Dermis microvascular lymphatic vessel endothelial cell (primary cell): Measurements from ENCODE around the gene POM121. TPM values are rescaled to one million over a fixed set of nuclear protein-coding genes. Genes with fewer than 3 reads are reported as not detected.
"Not testable (repeated sequence)": the region's sequence is repeated elsewhere in the genome, so short reads cannot be mapped to it uniquely, and the experiment has no call there.

ENCODE experiments used
- DNase-seq, 2 donors: peaks; one replicate each; pipeline versions ENCODE4 v3.0.0 to v3.0.0-alpha.2; 2010; ENCODE audit warnings: low read depth in 2 of 2
- total RNA-seq: library from RNA; depleted of rRNA; stranded (reverse); fragments of >200 nt; gene quantifications from 2 replicates; pipeline ENCODE4 v1.2.1, GENCODE V29; 2014

POM121 gene
- total RNA-seq, 1 donor from 2014 or later: 3.0 TPM

- DNase-seq: not testable (repeated sequence)
These were observed 70.6 kb downstream of the POM121 start for GRCh38 chr7:72995484-72995883.

- not testable (repeated sequence) for DNase-seq
These were observed 72.6 kb downstream of the POM121 start for GRCh38 chr7:72997447-72997846.

- not testable (repeated sequence) for DNase-seq
These were observed 73.1 kb downstream of the POM121 start for GRCh38 chr7:72997887-72998468.

Other genes with a start within 250 kb of the POM121 start
- 1.4 and 3.7 TPM in 2 replicates for gene TYW1B, start 96.9 kb upstream of the POM121 start, total RNA-seq
- 0.13 TPM in 1 of 2 replicates, not detected in the other for gene TRIM74, start 44.4 kb downstream of the POM121 start, total RNA-seq
- gene SPDYE8, start 104.7 kb downstream of the POM121 start, total RNA-seq: not detected in 2 replicates
- gene SPDYE11, start 132.8 kb downstream of the POM121 start, total RNA-seq: not detected in 2 replicates
- gene SPDYE9, start 160.9 kb downstream of the POM121 start, total RNA-seq: not detected in 2 replicates